GM12801 (cell line): Measurements from ENCODE around the gene CPA4.

Experiments used
- CTCF ChIP-seq: IDR thresholded peaks from one replicate; pipeline ENCODE4 v1.5.1; 2011; ENCODE audit warnings: control low read depth; ENCODE audit not compliant: insufficient read length; ENCODE audit errors: extremely low read depth

The CPA4 gene

GRCh38 chr7:130362251-130362816, 69.4 kb downstream of the CPA4 start:
- no peak for TF ChIP-seq CTCF

- TF ChIP-seq CTCF = no peak
Observed at GRCh38 chr7:130363026-130363847, 70.3 kb downstream of the CPA4 start.

GRCh38 chr7:130364451-130364850, 71.5 kb downstream of the CPA4 start:
- no peak for TF ChIP-seq CTCF

GRCh38 chr7:130365088-130365487, 72.1 kb downstream of the CPA4 start:
- no peak for TF ChIP-seq CTCF

- no peak for TF ChIP-seq CTCF
Observed at GRCh38 chr7:130365511-130366441, 72.8 kb downstream of the CPA4 start.

GRCh38 chr7:130366564-130366963, 73.6 kb downstream of the CPA4 start:
- no peak for TF ChIP-seq CTCF
